ENCODE data around the gene RHCG.

The RHCG gene

DNA sequence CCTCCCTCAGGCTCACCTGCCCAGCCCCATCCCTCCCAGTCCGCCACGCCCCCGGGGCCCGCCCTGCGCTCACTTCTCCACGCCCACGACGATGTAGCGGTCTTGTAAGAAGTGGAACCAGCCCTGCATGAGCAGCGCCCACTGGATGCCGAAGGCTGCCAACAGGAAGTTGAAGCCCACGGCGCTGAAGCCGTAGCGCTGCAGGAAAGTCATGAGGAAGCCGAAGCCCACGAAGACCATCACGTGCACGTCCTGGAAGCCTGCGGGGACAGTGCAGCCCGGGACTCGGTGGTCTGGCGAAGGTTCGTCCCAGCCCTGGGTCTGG is 9.7 kb downstream of the RHCG start:
- no peak for DNase-seq (ENCODE audit: extremely low spot score)
- TF ChIP-seq L3MBTL2 (conservative IDR thresholded peaks at IDR 0.05), result no peak
- ChIA-PET POLR2A (no interaction called here), CTCF (no interaction called here)

DNA sequence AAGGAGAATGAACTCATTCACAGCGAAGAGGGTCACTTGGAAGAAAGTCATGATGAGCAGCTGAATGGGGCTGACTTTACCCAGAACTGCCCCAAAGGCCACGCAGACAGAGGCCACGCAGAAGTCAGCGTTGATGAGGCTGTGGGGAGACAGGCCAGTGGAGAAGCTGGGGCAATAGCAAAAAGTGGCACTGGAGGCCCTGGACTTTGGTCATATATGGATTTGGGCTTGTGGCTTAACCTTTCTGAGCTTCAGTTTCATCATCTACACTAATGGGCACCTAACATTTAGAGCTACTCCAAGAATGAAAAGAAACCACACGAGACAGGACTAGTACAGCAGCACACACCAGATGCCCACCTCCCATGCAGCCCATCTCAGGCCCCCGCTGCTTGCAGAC is 13.3 kb downstream of the RHCG start:
- ChIA-PET POLR2A (interaction anchor here (2.2 kb wide), 1 partner anchor 92 kb away, joined by 6 read pairs; the partner anchor contains the start of gene TICRR), CTCF (interaction anchor here (0.8 to 2.6 kb wide), 5 partner anchors 9 to 124 kb away, joined by 4 to 13 read pairs (median 7); no protein-coding TSS in a partner anchor)
- no peak for DNase-seq (ENCODE audit: extremely low spot score)
- TF ChIP-seq BHLHE40 (IDR thresholded peaks at IDR 0.05; ENCODE audit: borderline replicate concordance) (no peak), ARNT (IDR thresholded peaks at IDR 0.05) (no peak), SP1 (IDR thresholded peaks at IDR 0.05) (no peak), LEF1 (IDR thresholded peaks at IDR 0.05; ENCODE audit: borderline replicate concordance) (no peak), ELF4 (IDR thresholded peaks at IDR 0.05) (no peak), FOXK2 (IDR thresholded peaks at IDR 0.05) (no peak), HDGF (IDR thresholded peaks at IDR 0.05; ENCODE audit: borderline replicate concordance) (no peak), FOXM1 (IDR thresholded peaks at IDR 0.05; ENCODE audit: borderline replicate concordance) (no peak), ZNF384 (IDR thresholded peaks at IDR 0.05) (no peak), TARDBP (IDR thresholded peaks at IDR 0.05) (no peak), FOXA1 (IDR thresholded peaks at IDR 0.05) (no peak), NFRKB (IDR thresholded peaks at IDR 0.05) (no peak)
- TF ChIP-seq, protein P1, sequence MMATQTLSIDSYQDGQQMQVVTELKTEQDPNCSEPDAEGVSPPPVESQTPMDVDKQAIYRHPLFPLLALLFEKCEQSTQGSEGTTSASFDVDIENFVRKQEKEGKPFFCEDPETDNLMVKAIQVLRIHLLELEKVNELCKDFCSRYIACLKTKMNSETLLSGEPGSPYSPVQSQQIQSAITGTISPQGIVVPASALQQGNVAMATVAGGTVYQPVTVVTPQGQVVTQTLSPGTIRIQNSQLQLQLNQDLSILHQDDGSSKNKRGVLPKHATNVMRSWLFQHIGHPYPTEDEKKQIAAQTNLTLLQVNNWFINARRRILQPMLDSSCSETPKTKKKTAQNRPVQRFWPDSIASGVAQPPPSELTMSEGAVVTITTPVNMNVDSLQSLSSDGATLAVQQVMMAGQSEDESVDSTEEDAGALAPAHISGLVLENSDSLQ (IDR thresholded peaks at IDR 0.05), result no peak

DNA sequence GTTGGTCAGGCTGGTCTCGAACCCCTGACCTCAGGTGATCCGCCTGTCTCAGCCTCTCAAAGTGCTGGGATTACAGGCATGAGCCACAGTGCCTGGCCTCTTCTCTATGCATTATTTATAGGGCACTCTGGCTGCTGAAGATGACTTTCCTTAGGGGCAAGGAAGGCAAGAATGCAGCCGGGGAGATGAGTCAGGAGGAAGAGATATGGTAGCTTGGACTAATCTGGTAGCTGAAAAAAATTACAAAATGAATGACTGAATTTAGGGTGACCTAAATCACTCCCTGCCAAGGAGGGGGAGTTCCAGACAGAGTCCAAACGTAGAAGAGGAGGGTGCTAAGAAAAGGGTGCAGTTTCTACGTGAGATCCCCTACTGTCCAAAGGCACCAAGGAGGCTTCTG is 14.2 kb downstream of the RHCG start:
- CTCF ChIA-PET, result interaction anchor here (1.6 to 2.6 kb wide), 3 partner anchors 10 to 123 kb away, joined by 7 to 13 read pairs (median 7); no protein-coding TSS in a partner anchor
- TF ChIP-seq ARNT (IDR thresholded peaks at IDR 0.05) (no peak), LEF1 (IDR thresholded peaks at IDR 0.05; ENCODE audit: borderline replicate concordance) (no peak)
- no peak for DNase-seq (ENCODE audit: extremely low spot score)
- POLR2A ChIA-PET, result interaction anchor here (2.2 kb wide), 1 partner anchor 93 kb away, joined by 6 read pairs; the partner anchor contains the start of gene TICRR

DNA sequence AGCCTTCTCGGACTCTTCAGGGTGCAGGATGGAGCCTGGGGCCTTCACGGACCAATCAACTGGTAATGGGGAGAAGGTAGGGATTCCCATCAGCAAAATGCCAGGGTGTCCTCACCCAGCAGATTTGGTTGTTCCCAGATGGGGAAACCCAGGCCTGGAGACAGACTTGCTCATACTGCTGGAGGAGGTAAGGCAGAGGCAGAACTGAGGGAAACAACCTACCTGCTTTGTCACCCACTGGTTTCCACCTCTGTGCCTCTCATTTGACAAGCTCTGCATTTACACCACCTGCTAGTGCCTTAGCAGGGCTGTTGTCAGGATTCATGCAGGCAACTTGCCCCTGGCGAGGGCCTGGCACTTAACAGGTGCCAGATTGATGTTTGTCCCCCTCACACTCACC is 15.9 kb downstream of the RHCG start:
- DNase-seq (ENCODE audit: extremely low spot score), result no peak
- POLR2A ChIA-PET, result no interaction called here
- TF ChIP-seq, protein P1 (IDR thresholded peaks at IDR 0.05), result no peak
- TF ChIP-seq FOXK2 (IDR thresholded peaks at IDR 0.05), result no peak
- no peak for TF ChIP-seq ARNT (IDR thresholded peaks at IDR 0.05)
- no peak for TF ChIP-seq BHLHE40 (IDR thresholded peaks at IDR 0.05; ENCODE audit: borderline replicate concordance)
- TF ChIP-seq SUZ12 (IDR thresholded peaks at IDR 0.05), result no peak
- no peak for TF ChIP-seq SP1 (IDR thresholded peaks at IDR 0.05)
- no peak for TF ChIP-seq ZNF384 (IDR thresholded peaks at IDR 0.05)
- TF ChIP-seq ELF4 (IDR thresholded peaks at IDR 0.05), result no peak
- TF ChIP-seq FOXA1 (IDR thresholded peaks at IDR 0.05), result no peak
- TF ChIP-seq HDGF (IDR thresholded peaks at IDR 0.05; ENCODE audit: borderline replicate concordance), result no peak
- TF ChIP-seq FOXM1 (IDR thresholded peaks at IDR 0.05; ENCODE audit: borderline replicate concordance), result no peak
- TF ChIP-seq NFRKB (IDR thresholded peaks at IDR 0.05), result no peak
- TF ChIP-seq CTBP1 (IDR thresholded peaks at IDR 0.05; ENCODE audit: borderline replicate concordance), result no peak
- no peak for TF ChIP-seq TARDBP (IDR thresholded peaks at IDR 0.05)
- no peak for TF ChIP-seq L3MBTL2 (conservative IDR thresholded peaks at IDR 0.05)
- CTCF ChIA-PET, result no interaction called here

DNA sequence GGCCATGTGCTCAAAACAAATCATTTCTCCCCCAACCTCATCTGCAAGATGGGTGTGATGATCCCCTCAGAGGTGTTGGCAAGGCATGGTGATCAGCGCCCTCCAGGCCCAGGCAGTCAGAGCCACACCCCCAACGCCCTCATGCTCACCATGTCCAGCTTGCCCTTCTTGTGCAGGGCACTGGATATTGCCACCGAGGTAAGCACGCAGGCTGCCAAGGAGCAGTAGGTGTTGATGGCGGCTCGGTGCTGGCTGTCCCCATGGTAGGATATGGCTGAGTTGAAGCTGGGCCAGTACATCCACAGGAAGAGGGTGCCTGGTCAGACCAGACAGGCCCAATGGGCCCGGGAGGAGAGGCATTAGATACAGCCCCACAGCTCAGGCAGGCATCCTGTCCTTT is 17.2 kb downstream of the RHCG start:
- DNase-seq (ENCODE audit: extremely low spot score), result no peak
- CTCF ChIA-PET, result interaction anchor here (0.7 to 1.2 kb wide), 3 partner anchors 12 to 37 kb away, joined by 3 to 5 read pairs (median 4); no protein-coding TSS in a partner anchor
- POLR2A ChIA-PET, result interaction anchor here (0.9 kb wide), 1 partner anchor 96 kb away, joined by 3 read pairs; the partner anchor contains the start of gene TICRR
- no peak for TF ChIP-seq FOXK2 (IDR thresholded peaks at IDR 0.05)
- TF ChIP-seq CTBP1 (IDR thresholded peaks at IDR 0.05; ENCODE audit: borderline replicate concordance), result no peak
- no peak for TF ChIP-seq SP1 (IDR thresholded peaks at IDR 0.05)
- no peak for TF ChIP-seq LEF1 (IDR thresholded peaks at IDR 0.05; ENCODE audit: borderline replicate concordance)
- no peak for TF ChIP-seq FOXM1 (IDR thresholded peaks at IDR 0.05; ENCODE audit: borderline replicate concordance)
- TF ChIP-seq BHLHE40 (IDR thresholded peaks at IDR 0.05; ENCODE audit: borderline replicate concordance), result no peak
- no peak for TF ChIP-seq TARDBP (IDR thresholded peaks at IDR 0.05)
- no peak for TF ChIP-seq NFRKB (IDR thresholded peaks at IDR 0.05)
- TF ChIP-seq HDGF (IDR thresholded peaks at IDR 0.05; ENCODE audit: borderline replicate concordance), result no peak
- no peak for TF ChIP-seq L3MBTL2 (conservative IDR thresholded peaks at IDR 0.05)

DNA sequence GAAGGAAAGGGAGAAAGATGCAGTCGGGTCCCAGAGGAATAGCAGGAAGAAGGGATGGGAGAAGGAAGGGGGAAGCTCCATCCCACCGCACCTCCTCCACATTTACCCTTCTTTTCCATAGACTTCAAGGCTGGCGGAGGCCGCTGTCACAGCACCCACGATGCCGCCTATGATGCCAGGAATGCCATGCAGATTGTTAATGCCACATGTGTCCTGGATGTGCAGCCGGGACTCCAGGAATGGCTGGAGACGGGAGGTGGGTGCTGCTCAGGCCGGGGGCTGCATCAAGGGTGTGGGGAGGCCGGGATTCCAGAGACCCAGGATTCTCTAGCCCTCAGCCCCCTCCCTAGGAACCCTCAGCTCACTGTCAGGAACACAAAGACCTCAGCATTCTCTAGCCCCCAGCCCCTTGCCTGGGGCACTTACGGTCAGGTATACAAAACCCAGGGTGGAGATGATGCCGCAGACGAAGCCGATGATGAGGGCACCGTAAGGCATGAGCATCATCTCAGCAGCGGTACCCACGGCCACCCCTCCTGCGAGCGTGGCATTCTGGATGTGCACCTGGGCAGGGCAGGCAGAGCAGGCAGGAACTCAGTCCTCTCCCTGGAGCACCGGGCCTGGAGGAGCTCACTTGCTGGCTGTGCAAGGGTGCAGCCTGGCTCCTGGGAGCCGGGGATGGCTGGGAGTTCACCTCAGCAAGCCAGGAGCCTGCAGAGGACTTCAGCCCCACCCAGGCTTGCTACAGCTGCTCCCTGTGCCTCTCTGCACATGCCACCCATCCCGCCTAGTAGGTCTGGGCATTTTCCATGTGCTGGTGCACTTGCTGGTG is 18.8 kb downstream of the RHCG start:
- ChIA-PET POLR2A (interaction anchor here (1.6 kb wide), 1 partner anchor 34 kb away, joined by 3 read pairs; no protein-coding TSS in a partner anchor), CTCF (interaction anchor here (0.7 kb wide), 1 partner anchor 32 kb away, joined by 3 read pairs; no protein-coding TSS in a partner anchor)
- TF ChIP-seq ELF4 (IDR thresholded peaks at IDR 0.05) (no peak), SUZ12 (IDR thresholded peaks at IDR 0.05) (no peak), TARDBP (IDR thresholded peaks at IDR 0.05) (no peak), FOXK2 (IDR thresholded peaks at IDR 0.05) (no peak), CTBP1 (IDR thresholded peaks at IDR 0.05; ENCODE audit: borderline replicate concordance) (no peak), ZNF384 (IDR thresholded peaks at IDR 0.05) (no peak), HDGF (IDR thresholded peaks at IDR 0.05; ENCODE audit: borderline replicate concordance) (no peak), ARNT (IDR thresholded peaks at IDR 0.05) (no peak), L3MBTL2 (conservative IDR thresholded peaks at IDR 0.05) (no peak), LEF1 (IDR thresholded peaks at IDR 0.05; ENCODE audit: borderline replicate concordance) (no peak), NFRKB (IDR thresholded peaks at IDR 0.05) (no peak), FOXM1 (IDR thresholded peaks at IDR 0.05; ENCODE audit: borderline replicate concordance) (no peak), SP1 (IDR thresholded peaks at IDR 0.05) (no peak), BHLHE40 (IDR thresholded peaks at IDR 0.05; ENCODE audit: borderline replicate concordance) (no peak), FOXA1 (IDR thresholded peaks at IDR 0.05) (no peak)
- TF ChIP-seq, protein P1 (IDR thresholded peaks at IDR 0.05), result no peak
- no peak for DNase-seq (ENCODE audit: extremely low spot score)
